K562 (cell line): ENCODE results near the gene CDCP1. TPM values are rescaled to one million over a fixed set of nuclear protein-coding genes. Genes with fewer than 3 reads are reported as not detected.
A peak's percentile ranks its signal among the peaks of the same experiment; 100 is the strongest.
"Not testable (repeated sequence)": the region's sequence is repeated elsewhere in the genome, so short reads cannot be mapped to it uniquely, and the experiment has no call there.

Experiments
- ATAC-seq: fragments of 200-7000 bp; cut with Tn5 transposase; 3 replicates; pipeline ENCODE4 v1.9.1; 2020; ENCODE audit warnings: moderate library complexity
- BruUV-seq: library from RNA; stranded (reverse); fragments of 400-500 nt; replicated peaks from 2 replicates; lab custom pipeline; 2021; lab: Mats Ljungman, UMichigan
- CTCF ChIA-PET: fragments of 300-600 bp; formaldehyde crosslinking; extraction: SDS; loops from one replicate; lab custom pipeline; 2021; ENCODE audit warnings: low intra/inter-chr PET ratio; lab: Yijun Ruan, JAX
- POLR2A ChIA-PET: fragments of 300-600, 350-650 bp; sonication (Branson Sonifier 250); formaldehyde crosslinking; extraction: SDS; loops from one replicate; lab custom pipeline; 2021; ENCODE audit warnings: antibody characterized with exemption, inconsistent platforms; lab: Yijun Ruan, JAX
- DNase-seq, 4 experiments: peaks; one replicate each; pipeline versions ENCODE4 v3.0.0 to v3.0.0-alpha.2; 2011 to 2018; ENCODE audit warnings: low spot score in 3 of 4, mixed read lengths in 3 of 4; ENCODE audit errors: extremely low read depth in 1 of 4
- FAIRE-seq: peaks from 2 replicates; lab custom pipeline; 2011; peaks lifted over from hg19 to GRCh38; lab: Jason Lieb, UNC
- H2AFZ ChIP-seq: 2 replicates; pipeline ENCODE4 v1.6.0; 2011; ENCODE audit warnings: low read depth, low read length, control low read depth, inconsistent platforms
- H3K27ac ChIP-seq: fragments of 200-600 bp; 3 replicates; pipeline ENCODE4 v1.8.0; 2011; ENCODE audit warnings: low read depth, mild to moderate bottlenecking, control low read depth, inconsistent platforms, low read length, moderate library complexity, mixed read lengths; ENCODE audit errors: extremely low read depth
- H3K27me3 ChIP-seq, 2 experiments: fragments of 300-600 bp in 1 of 2; 2 replicates in 1 of 2; 3 replicates in 1 of 2; pipeline versions ENCODE4 v1.6.0 to v1.8.0; 2011; ENCODE audit warnings: inconsistent platforms in 2 of 2, low read length in 2 of 2, mild to moderate bottlenecking in 1 of 2, mixed read lengths in 1 of 2, moderate library complexity in 1 of 2; ENCODE audit not compliant: control insufficient read depth in 2 of 2, insufficient read depth in 2 of 2
- H3K36me3 ChIP-seq: fragments of 300-600 bp; 3 replicates; pipeline ENCODE4 v1.8.0; 2011; ENCODE audit warnings: mild to moderate bottlenecking, low read length, inconsistent platforms; ENCODE audit not compliant: control insufficient read depth, insufficient read depth
- H3K4me1 ChIP-seq, 2 experiments: fragments of 200-600 bp in 1 of 2; replicated peaks in 1 of 2; 2 replicates in 1 of 2; 3 replicates in 1 of 2; pipeline versions ENCODE4 v1.5.1 to v1.8.0; 2011; ENCODE audit warnings: inconsistent platforms in 2 of 2, low read length in 2 of 2, mild to moderate bottlenecking in 1 of 2, mixed read lengths in 1 of 2, moderate library complexity in 1 of 2; ENCODE audit not compliant: control insufficient read depth in 2 of 2, insufficient read depth in 2 of 2
- H3K4me2 ChIP-seq: 2 replicates; pipeline ENCODE4 v1.6.1; 2011; ENCODE audit warnings: low read length, control low read depth, inconsistent platforms, mixed read lengths; ENCODE audit not compliant: insufficient read depth
- H3K4me3 ChIP-seq: fragments of 200-600 bp; sonication (generic), shearing (Covaris generic); 2 replicates; pipeline ENCODE4 v1.5.1; 2016; ENCODE audit warnings: control low read depth, inconsistent platforms
- H3K79me2 ChIP-seq: fragments of 200-600 bp; 3 replicates; pipeline ENCODE4 v1.8.0; 2011; ENCODE audit warnings: low read length, inconsistent platforms; ENCODE audit not compliant: control insufficient read depth, insufficient read depth
- H3K9ac ChIP-seq, 2 experiments: 2 replicates each; pipeline versions ENCODE4 v1.6.0 to v1.6.1; 2011; ENCODE audit warnings: low read depth in 2 of 2, low read length in 2 of 2, control low read depth in 1 of 2, inconsistent platforms in 1 of 2, mild to moderate bottlenecking in 1 of 2, mixed read lengths in 1 of 2; ENCODE audit not compliant: insufficient read depth in 1 of 2
- H3K9me1 ChIP-seq: one replicate; pipeline ENCODE4 v1.6.0; 2011; ENCODE audit warnings: inconsistent platforms, mild to moderate bottlenecking, low read length, moderate library complexity; ENCODE audit not compliant: control insufficient read depth, insufficient read depth
- H3K9me3 ChIP-seq: replicated peaks from 2 replicates; pipeline ENCODE4 v1.5.1; 2011; ENCODE audit warnings: low read depth, low read length, inconsistent platforms; ENCODE audit not compliant: control insufficient read depth, insufficient read depth
- H4K20me1 ChIP-seq: replicated peaks from 2 replicates; pipeline ENCODE4 v1.6.1; 2011; ENCODE audit warnings: low read length, inconsistent platforms, mixed read lengths; ENCODE audit not compliant: control insufficient read depth, insufficient read depth
- ATF7 ChIP-seq: fragments of 450-650 bp; IDR thresholded peaks from 2 replicates; pipeline ENCODE4 v1.7.1; 2014; ENCODE audit warnings: mild to moderate bottlenecking, moderate library complexity
- BRF2 ChIP-seq: IDR thresholded peaks from 3 replicates; pipeline ENCODE4 v1.6.1; 2011; ENCODE audit warnings: borderline replicate concordance, mild to moderate bottlenecking; ENCODE audit not compliant: insufficient read length, insufficient read depth
- CBFA2T3 ChIP-seq: fragments of 450-650 bp; IDR thresholded peaks from 2 replicates; pipeline ENCODE4 v1.6.1; 2017
- EP300 ChIP-seq: IDR thresholded peaks from 2 replicates; pipeline ENCODE4 v1.6.1; 2012; ENCODE audit warnings: low read length, improper control_type of control experiment
- HDAC2 ChIP-seq: fragments of 450-650 bp; IDR thresholded peaks from 2 replicates; pipeline ENCODE4 v1.6.1; 2016; ENCODE audit warnings: mild to moderate bottlenecking
- JUND ChIP-seq, 2 experiments: IDR thresholded peaks; 2 replicates in 1 of 2; 3 replicates in 1 of 2; pipeline ENCODE4 v1.6.1; 2011; ENCODE audit warnings: borderline replicate concordance in 2 of 2, low read depth in 2 of 2, low read length in 2 of 2, improper control_type of control experiment in 1 of 2, missing biosample characterization in 1 of 2, missing genetic modification characterization in 1 of 2, missing genetic modification reagents in 1 of 2
- MAFF ChIP-seq: IDR thresholded peaks from 2 replicates; pipeline ENCODE4 v1.6.1; 2012; ENCODE audit warnings: low read length, improper control_type of control experiment
- MAZ ChIP-seq, 2 experiments: fragments of 450-650 bp in 1 of 2; sonication (generic) in 1 of 2; formaldehyde crosslinking; IDR thresholded peaks in 1 of 2; conservative IDR thresholded peaks in 1 of 2; 2 replicates each; pipeline versions ENCODE4 v1.4.0 to v1.5.0; 2020; ENCODE audit warnings: mild to moderate bottlenecking in 1 of 2, missing genetic modification reagents in 1 of 2
- POLR2B ChIP-seq: fragments of 450-650 bp; IDR thresholded peaks from 2 replicates; pipeline ENCODE4 v1.6.1; 2018; ENCODE audit warnings: low read depth; ENCODE audit not compliant: partially characterized antibody
- SOX6 ChIP-seq: fragments of 450-650 bp; IDR thresholded peaks from 2 replicates; pipeline ENCODE4 v1.6.1; 2014; ENCODE audit warnings: mild to moderate bottlenecking
- TAL1 ChIP-seq: fragments of 450-650 bp; IDR thresholded peaks from 2 replicates; pipeline ENCODE4 v1.6.1; 2016; ENCODE audit warnings: mild to moderate bottlenecking
- TCF3 ChIP-seq: sonication (generic); formaldehyde crosslinking; IDR thresholded peaks from 2 replicates; pipeline ENCODE4 v1.4.0; 2020; ENCODE audit warnings: mild to moderate bottlenecking, missing genetic modification reagents
- TRIM24 ChIP-seq, 2 experiments: fragments of 450-650 bp; IDR thresholded peaks; 2 replicates each; pipeline ENCODE4 v1.6.1; 2016
- ZBTB17 ChIP-seq: fragments of 450-650 bp; formaldehyde crosslinking; IDR thresholded peaks from 2 replicates; pipeline ENCODE4 v1.4.0; 2020; ENCODE audit warnings: mild to moderate bottlenecking
- WGBS: fragments of 100-300 bp; shearing (Covaris generic); methylation state at CpG from one replicate; pipeline ENCODE4 v1.1.6; 2016; ENCODE audit warnings: low coverage, mixed read lengths; ENCODE audit not compliant: insufficient coverage; ENCODE audit errors: missing lambda C conversion rate; 5-methylcytosine and 5-hydroxymethylcytosine counted together
- in situ Hi-C: fragments of 300-500 bp; cut with MboI; formaldehyde crosslinking; loops from 4 replicates; pipeline ENCODE4 v1.15.0; 2018; ENCODE audit warnings: inconsistent platforms, mixed read lengths
- intact Hi-C: fragments of 100-400 bp; cut with micrococcal nuclease; formaldehyde crosslinking; loops from 2 replicates; pipeline ENCODE4 v1.14.2; 2022
- polyA plus RNA-seq, 8 experiments: library from polyadenylated mRNA; depleted of rRNA in 4 of 8; stranded (reverse) in 5 of 8; unstranded in 3 of 8; fragments of >200 nt; fragmentation: Nextera tagmentation in 2 of 8; fragmentation: Illumina TruSeq in 1 of 8; extraction: Ambion mirVana in 2 of 8; extraction: Trizol in 1 of 8; gene quantifications; 2 replicates each; pipeline versions ENCODE4 v1.2.1 to v1.2.3, GENCODE V29; 2011 to 2014; ENCODE audit warnings: inconsistent platforms in 1 of 8, missing spikeins in 1 of 8
- total RNA-seq, 7 experiments: library from RNA; depleted of rRNA in 6 of 7; stranded (reverse); fragments of >200 nt in 6 of 7; fragmentation: Illumina TruSeq in 2 of 7; extraction: Trizol in 2 of 7; gene quantifications; 2 replicates each; pipeline versions ENCODE4 v1.2.1 to v1.2.3, GENCODE V29; 2011 to 2021; ENCODE audit warnings: low replicate concordance in 1 of 7
- TF ChIP-seq, protein P1 (sequence below): fragments of 250-450 bp; sonication (Bioruptor Pico); IDR thresholded peaks from 2 replicates; pipeline ENCODE4 v1.8.0; 2022; ENCODE audit warnings: moderate library complexity, mild to moderate bottlenecking, inconsistent platforms
- TF ChIP-seq, protein P2 (sequence below), 2 experiments: fragments of 450-650 bp; conservative IDR thresholded peaks; 2 replicates each; pipeline ENCODE4 v1.6.1; 2017; ENCODE audit warnings: mild to moderate bottlenecking in 2 of 2, moderate library complexity in 2 of 2

Gene CDCP1
- total and polyA plus RNA-seq, 9 of the 15 experiments (the other 6 are each of a cell fraction or from before 2014, with no cell fraction given), result 3.9 to 16.4 (median 5.2) TPM

DNA sequence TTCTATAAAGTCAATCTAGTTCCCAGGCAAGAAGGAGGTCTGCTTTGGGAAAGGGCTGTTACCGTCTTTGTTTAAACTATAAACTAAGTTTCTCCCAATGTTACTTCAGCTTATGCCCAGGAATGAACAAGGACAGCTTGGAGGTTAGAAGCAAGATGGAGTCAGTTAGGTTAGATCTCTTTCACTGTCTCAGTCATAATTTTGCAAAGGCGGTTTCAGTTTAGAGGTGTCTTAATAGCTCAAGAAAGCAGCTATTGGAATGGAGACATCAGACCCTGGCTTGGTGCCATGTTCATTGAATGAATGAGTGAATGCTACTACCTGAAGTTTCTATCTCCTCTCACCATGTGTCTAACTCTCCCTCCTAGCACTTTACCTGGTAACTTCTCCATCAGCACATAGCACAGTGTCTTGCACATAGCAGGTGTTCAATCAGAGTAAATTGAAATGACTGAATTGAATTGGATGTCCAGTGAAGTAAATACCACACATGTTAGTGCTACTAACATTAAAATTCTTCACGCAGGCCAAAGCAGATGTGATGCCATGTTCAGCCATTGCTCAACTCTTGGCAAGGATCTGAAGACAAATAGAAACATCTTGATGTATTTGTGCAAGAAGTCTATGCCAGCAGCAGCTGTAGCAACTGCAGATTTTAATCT lies 91.9 kb downstream of the CDCP1 start (continued):
- TF ChIP-seq POLR2B, result no peak
- TF ChIP-seq, protein P1, sequence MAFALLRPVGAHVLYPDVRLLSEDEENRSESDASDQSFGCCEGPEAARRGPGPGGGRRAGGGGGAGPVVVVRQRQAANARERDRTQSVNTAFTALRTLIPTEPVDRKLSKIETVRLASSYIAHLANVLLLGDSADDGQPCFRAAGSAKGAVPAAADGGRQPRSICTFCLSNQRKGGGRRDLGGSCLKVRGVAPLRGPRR (CRISPR knock-in tag), result peak; percentile 90
- TF ChIP-seq BRF2, result no peak
- peak; percentile 92 for TF ChIP-seq ZBTB17 (CRISPR knock-in tag)

- POLR2A ChIA-PET, result interaction anchor here (1.7 to 6.1 kb wide), 2 partner anchors 8 to 11 kb away, joined by 3 to 32 read pairs; no protein-coding TSS in a partner anchor
- H3K4me2 ChIP-seq; TF ChIP-seq JUND (tag; IDR thresholded peaks at IDR 0.05; ENCODE audit: borderline replicate concordance, low read depth, low read length): not testable (repeated sequence)
- peak; percentile 14; the same call in 1 of the 2 replicates for TF ChIP-seq MAFF
- peak; percentile 69 for TF ChIP-seq CBFA2T3
- TF ChIP-seq, protein P2, sequence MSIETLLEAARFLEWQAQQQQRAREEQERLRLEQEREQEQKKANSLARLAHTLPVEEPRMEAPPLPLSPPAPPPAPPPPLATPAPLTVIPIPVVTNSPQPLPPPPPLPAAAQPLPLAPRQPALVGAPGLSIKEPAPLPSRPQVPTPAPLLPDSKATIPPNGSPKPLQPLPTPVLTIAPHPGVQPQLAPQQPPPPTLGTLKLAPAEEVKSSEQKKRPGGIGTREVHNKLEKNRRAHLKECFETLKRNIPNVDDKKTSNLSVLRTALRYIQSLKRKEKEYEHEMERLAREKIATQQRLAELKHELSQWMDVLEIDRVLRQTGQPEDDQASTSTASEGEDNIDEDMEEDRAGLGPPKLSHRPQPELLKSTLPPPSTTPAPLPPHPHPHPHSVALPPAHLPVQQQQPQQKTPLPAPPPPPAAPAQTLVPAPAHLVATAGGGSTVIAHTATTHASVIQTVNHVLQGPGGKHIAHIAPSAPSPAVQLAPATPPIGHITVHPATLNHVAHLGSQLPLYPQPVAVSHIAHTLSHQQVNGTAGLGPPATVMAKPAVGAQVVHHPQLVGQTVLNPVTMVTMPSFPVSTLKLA (conservative IDR thresholded peaks at IDR 0.05), result 0 out of 4 replicates have a peak, but pooled peaks of 1 of the 2 experiments have one; percentile 51
- 0 out of 2 replicates have a peak, but pooled peaks have one; percentile 14 for TF ChIP-seq SOX6
- TF ChIP-seq MAZ (CRISPR knock-in tag; conservative IDR thresholded peaks at IDR 0.05 in 1 of 2, IDR thresholded peaks at IDR 0.05 in 1 of 2), result peak in 1 of 2 experiments; percentile 83; a peak in 2 of 4 replicates
- peak; percentile 30; the same call in 1 of the 2 replicates for TF ChIP-seq TAL1
- peak; percentile 80 for TF ChIP-seq ATF7
- TF ChIP-seq TCF3 (CRISPR knock-in tag), result peak; percentile 44
- TF ChIP-seq TRIM24 (IDR thresholded peaks at IDR 0.05), result peak in 1 of 2 experiments; percentile 67; a peak in 2 of 4 replicates
- peak; percentile 65; the same call in 1 of the 2 replicates for TF ChIP-seq HDAC2
- TF ChIP-seq EP300, result peak; percentile 34; the same call in 1 of the 2 replicates
- peak; percentile 49; the same call in 1 of the 2 replicates for TF ChIP-seq JUND (IDR thresholded peaks at IDR 0.05; ENCODE audit: borderline replicate concordance, low read depth, low read length)
Observed at GRCh38 chr3:45053805-45054195, 92.4 kb downstream of the CDCP1 start.

More at GRCh38 chr3:45053805-45054195, 92.4 kb downstream of the CDCP1 start:
- H3K36me3 ChIP-seq, H3K4me3 ChIP-seq, H3K9ac ChIP-seq, H4K20me1 ChIP-seq, H3K9me3 ChIP-seq, CTCF ChIA-PET, DNase-seq, H3K27me3 ChIP-seq, ATAC-seq, FAIRE-seq, H3K9me1 ChIP-seq, in situ Hi-C loops, H3K79me2 ChIP-seq, BruUV-seq: not testable (repeated sequence)
- Histone ChIP-seq H3K27ac (peak overlapping the region; percentile 51), H2AFZ (peak overlapping the region; percentile 30), H3K4me1 (peaks cover 16 to 59% of the 10 kb centered on the region in 2 experiments)
- intact Hi-C loops, result loop anchor here (2.0 kb wide), 1 partner anchor 39 kb away; no protein-coding TSS in a partner anchor
- WGBS, result 0% methylated on average over 1 of the region's 1 CpG
